Measurements from ENCODE around the gene MET. TPM values are rescaled to one million over a fixed set of nuclear protein-coding genes. Genes with fewer than 3 reads are reported as not detected.

The MET gene
- total and polyA plus RNA-seq, 2 donors (not counting 3 experiments of a cell fraction or from before 2014, with no cell fraction given), result 21.1 to 44.5 TPM

GRCh38 chr7:116804471-116804870, 132.5 kb downstream of the MET start:
- intact Hi-C loops (cut with micrococcal nuclease) (loop anchor here (10.0 kb wide), 1 partner anchor 490 kb away; no protein-coding TSS in a partner anchor), dilution Hi-C loops (cut with MboI; ENCODE audit: extremely low pct_ligation_motif_present, low sequenced_read_pairs) (no loop called here)
- no peak overlapping the region for H3K4me2 ChIP-seq (ENCODE audit: insufficient read depth, low read length)
- H3K9me1 ChIP-seq (replicated peaks; ENCODE audit: control insufficient read depth, extremely low read depth, insufficient read depth, low read length), result no peaks in the 10 kb centered on the region
- TF ChIP-seq JUN (IDR thresholded peaks at IDR 0.05; ENCODE audit: borderline replicate concordance, insufficient read depth, insufficient read length, low read depth) (no peak), CTCF (IDR thresholded peaks at IDR 0.05; ENCODE audit: extremely low read depth in 1 of 2, insufficient read depth in 1 of 2, low read depth in 1 of 2, low read length in 2 of 2) (no peak), FOS (IDR thresholded peaks at IDR 0.05; ENCODE audit: borderline replicate concordance, insufficient read depth, low read length) (no peak), MAX (IDR thresholded peaks at IDR 0.05; ENCODE audit: insufficient read depth, insufficient read length) (no peak), POLR2AphosphoS5 (IDR thresholded peaks at IDR 0.05; ENCODE audit: insufficient read depth, low read depth, low read length) (no peak)
- H3K9ac ChIP-seq (replicated peaks; ENCODE audit: extremely low read depth, insufficient read depth, low read length), result no peak overlapping the region
- H3K27ac ChIP-seq (ENCODE audit: insufficient read depth, low read depth, low read length), result no peak overlapping the region
- H2AFZ ChIP-seq (ENCODE audit: low read depth, low read length), result no peak overlapping the region
- ChIA-PET POLR2A (no interaction called here), CTCF (interaction anchor here (1.6 to 1.7 kb wide), 2 partner anchors 133 to 213 kb away, joined by 6 to 15 read pairs; partner anchors contain the start of gene MET)
- H3K4me3 ChIP-seq (replicated peaks in 1 of 3; ENCODE audit: insufficient read depth in 1 of 3, low read depth in 1 of 3, low read length in 3 of 3), result no peak overlapping the region
- DNase-seq (ENCODE audit: low read depth, low spot score), result no peak
- H3K9me3 ChIP-seq (replicated peaks; ENCODE audit: control insufficient read depth, insufficient read depth, low read length), result no peaks in the 10 kb centered on the region
- no peaks in the 10 kb centered on the region for H3K27me3 ChIP-seq (ENCODE audit: control insufficient read depth in 2 of 2, insufficient read depth in 2 of 2, low read length in 2 of 2)
- peaks cover 22% of the 10 kb centered on the region for H3K4me1 ChIP-seq (ENCODE audit: control insufficient read depth, extremely low read depth, insufficient read depth, low read length)
- H3K36me3 ChIP-seq (ENCODE audit: control insufficient read depth in 2 of 2, extremely low read depth in 1 of 2, insufficient read depth in 2 of 2, low read length in 2 of 2), result no peaks in the 10 kb centered on the region
- BruUV-seq (replicated peaks), result no TSS peak
- no peak for FAIRE-seq
- H3K79me2 ChIP-seq (ENCODE audit: control insufficient read depth, insufficient read depth, low read length), result no peaks in the 10 kb centered on the region
- H4K20me1 ChIP-seq (replicated peaks; ENCODE audit: control insufficient read depth, extremely low read depth, insufficient read depth, low read length), result no peaks in the 10 kb centered on the region

Measured in endothelial cell of umbilical vein (primary cell).